Tracheal epithelial cell (primary cell): Measurements from ENCODE around the gene HPS4. TPM values are rescaled to one million over a fixed set of nuclear protein-coding genes. Genes with fewer than 3 reads are reported as not detected.

Experiments used
- total RNA-seq: library from RNA; depleted of rRNA; stranded (reverse); fragments of >200 nt; gene quantifications from 2 replicates; pipeline ENCODE4 v1.2.1, GENCODE V29; 2014

HPS4 gene
- 21.0 and 39.9 TPM in 2 replicates for total RNA-seq

GRCh38 chr22:26483439-26484359, at the start of gene HPS4, which contains the start of gene SRRD:
Gene HPS4 (minus strand): TSS chr22:26483783. CDS start chr22:26481762, 2,021 bp downstream.
Gene SRRD (plus strand): TSS chr22:26483877. CDS start chr22:26483891, 14 bp downstream.

GRCh38 chr22:26512149-26512793, 28.7 kb upstream of the HPS4 start, which contains the start of gene TFIP11:
Gene TFIP11 (minus strand): TSS chr22:26512473. CDS start chr22:26510272, 2,201 bp downstream.

DNA sequence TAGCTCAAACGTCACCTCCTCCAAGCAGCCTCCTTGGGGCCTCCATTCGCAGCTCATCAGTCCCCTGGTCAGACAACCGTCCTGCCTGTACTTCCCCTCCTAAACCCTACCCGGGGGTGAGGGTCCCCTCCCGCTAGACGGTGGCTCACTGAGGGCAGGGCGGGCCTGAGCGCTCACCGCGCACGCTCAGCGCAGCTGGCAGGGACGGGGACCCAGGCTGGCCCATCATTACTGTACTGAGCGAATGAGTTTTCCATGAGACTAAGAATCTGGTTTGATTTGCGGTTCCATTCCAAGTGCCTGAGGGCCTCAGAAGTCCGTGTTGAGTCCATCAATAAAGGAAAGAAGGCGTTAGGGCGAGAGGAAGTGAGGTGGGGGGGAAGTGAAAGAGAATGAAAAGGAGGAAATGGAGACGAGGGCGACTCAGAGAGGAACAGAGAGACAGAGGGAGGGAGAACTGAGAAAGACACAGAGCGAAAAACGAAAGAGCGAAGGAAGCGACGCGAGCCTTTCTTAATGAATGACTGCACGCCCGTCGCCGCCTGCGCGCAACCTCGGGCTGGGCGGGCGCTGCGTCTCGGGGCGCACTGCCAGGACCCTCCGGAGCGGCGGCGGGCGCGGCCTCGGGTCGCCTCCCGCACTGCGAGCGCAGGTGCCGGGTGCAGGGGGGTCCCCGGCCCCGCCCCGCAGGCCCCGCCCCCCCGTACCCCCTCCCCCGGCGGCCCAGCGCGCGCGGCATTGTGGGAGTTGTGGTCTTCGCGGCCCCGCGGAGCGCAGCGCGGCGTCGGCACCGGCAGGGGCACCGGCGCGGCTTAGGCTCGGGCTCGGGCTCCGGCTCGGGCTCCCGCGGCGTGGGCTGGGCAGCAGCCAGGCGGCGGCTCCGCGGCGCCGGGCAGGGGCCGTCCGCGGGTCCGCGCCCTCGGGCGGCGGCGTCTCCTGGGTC, 54.8 kb downstream of the HPS4 start, which contains the start of gene ASPHD2:
Gene ASPHD2, plus strand, starts transcription at position 746 of the 943 bp plus-strand sequence. CDS start 4,356 bp downstream, outside the sequence.

Other genes starting within 250 kb of the HPS4 start
- 1.5 and 4.8 TPM in 2 replicates for gene ASPHD2, start 54.5 kb downstream of the HPS4 start, total RNA-seq
- 10.4 and 14.5 TPM in 2 replicates for gene SRRD, start 94 bp upstream of the HPS4 start, total RNA-seq
- gene TFIP11, start 28.7 kb upstream of the HPS4 start, total RNA-seq, result 34.7 and 41.0 TPM in 2 replicates
- gene TPST2, start 106.3 kb upstream of the HPS4 start, total RNA-seq, result 25.8 and 47.5 TPM in 2 replicates
- gene CRYBB1, start 134.2 kb upstream of the HPS4 start, total RNA-seq, result not detected in 2 replicates
- gene CRYBA4, start 138.2 kb upstream of the HPS4 start, total RNA-seq, result not detected in 2 replicates
- 0.43 and 0.48 TPM in 2 replicates for gene MIAT, start 173.8 kb upstream of the HPS4 start, total RNA-seq